DOHH2 (cell line): ENCODE data around the gene DPP6.

Experiments used
- H3F3A ChIP-seq: fragments of 200-600 bp; sonication (generic), shearing (Covaris generic); 2 replicates; pipeline ENCODE4 v1.6.0; 2016; ENCODE audit warnings: antibody characterized with exemption, mild to moderate bottlenecking; ENCODE audit not compliant: control insufficient read depth, insufficient read depth
- H3K27ac ChIP-seq: fragments of 200-600 bp; sonication (generic); 2 replicates; pipeline ENCODE4 v1.5.1; 2014; ENCODE audit warnings: low read depth, mild to moderate bottlenecking, low read length, moderate library complexity
- H3K27me3 ChIP-seq: fragments of 200-600 bp; sonication (generic); 2 replicates; pipeline ENCODE4 v1.6.1; 2014; ENCODE audit warnings: mild to moderate bottlenecking, low read length, mixed read lengths; ENCODE audit not compliant: control insufficient read depth
- H3K36me3 ChIP-seq: fragments of 200-600 bp; sonication (generic); 2 replicates; pipeline ENCODE4 v1.6.1; 2014; ENCODE audit warnings: mild to moderate bottlenecking, low read length, moderate library complexity, mixed read lengths; ENCODE audit not compliant: control insufficient read depth
- H3K4me1 ChIP-seq: fragments of 200-600 bp; sonication (generic); 2 replicates; pipeline ENCODE4 v1.6.1; 2014; ENCODE audit warnings: mild to moderate bottlenecking, low read length, mixed read lengths; ENCODE audit not compliant: control insufficient read depth
- H3K4me2 ChIP-seq: fragments of 200-600 bp; sonication (generic); 2 replicates; pipeline ENCODE4 v1.6.0; 2014; ENCODE audit warnings: mild to moderate bottlenecking, low read length, moderate library complexity
- H3K4me3 ChIP-seq: fragments of 200-600 bp; sonication (generic); 2 replicates; pipeline ENCODE4 v1.5.1; 2014; ENCODE audit warnings: mild to moderate bottlenecking, low read length, mixed read lengths
- H3K79me2 ChIP-seq: fragments of 200-600 bp; sonication (generic); 2 replicates; pipeline ENCODE4 v1.6.1; 2014; ENCODE audit warnings: mild to moderate bottlenecking, low read length, mixed read lengths; ENCODE audit not compliant: control insufficient read depth
- H3K9me2 ChIP-seq: fragments of 200-600 bp; sonication (generic); replicated peaks from 2 replicates; pipeline ENCODE4 v1.6.1; 2014; ENCODE audit warnings: mild to moderate bottlenecking, low read length, mixed read lengths; ENCODE audit not compliant: control insufficient read depth
- H3K9me3 ChIP-seq: fragments of 200-600 bp; sonication (generic); 2 replicates; pipeline ENCODE4 v1.6.1; 2014; ENCODE audit warnings: antibody characterized with exemption, low read length, mixed read lengths; ENCODE audit not compliant: control insufficient read depth, insufficient read depth
- H4K20me1 ChIP-seq: fragments of 200-600 bp; sonication (generic); 2 replicates; pipeline ENCODE4 v1.6.0; 2014; ENCODE audit warnings: low read depth, mild to moderate bottlenecking, antibody characterized with exemption, low read length, moderate library complexity; ENCODE audit not compliant: control insufficient read depth, insufficient read depth
- CTCF ChIP-seq: fragments of 200-600 bp; sonication (generic); IDR thresholded peaks from one replicate; pipeline ENCODE4 v1.5.1; 2014; ENCODE audit warnings: antibody characterized with exemption, mild to moderate bottlenecking, low read depth, low read length; ENCODE audit not compliant: poor library complexity, severe bottlenecking
- EZH2phosphoT487 ChIP-seq: fragments of 200-600 bp; sonication (generic); IDR thresholded peaks from 2 replicates; pipeline ENCODE4 v1.6.1; 2017; ENCODE audit warnings: borderline replicate concordance, mild to moderate bottlenecking, antibody characterized with exemption, low read length, moderate library complexity, mixed read lengths

The DPP6 gene

GRCh38 chr7:154183946-154184345, 131.7 kb downstream of the DPP6 start:
- no peaks in the 10 kb centered on the region; the same call in 1 of the 2 replicates for H3K9me2 ChIP-seq
- no peak overlapping the region for H3K4me2 ChIP-seq
- no peaks in the 10 kb centered on the region for H3K27me3 ChIP-seq
- H3K4me1 ChIP-seq, result no peaks in the 10 kb centered on the region
- TF ChIP-seq EZH2phosphoT487 (no peak), CTCF (no peak)
- H3K79me2 ChIP-seq, result no peaks in the 10 kb centered on the region
- H3K9me3 ChIP-seq, result no peaks in the 10 kb centered on the region
- no peaks in the 10 kb centered on the region for H3F3A ChIP-seq
- H3K36me3 ChIP-seq, result no peaks in the 10 kb centered on the region
- H3K4me3 ChIP-seq, result no peak overlapping the region
- no peak overlapping the region for H3K27ac ChIP-seq
- no peaks in the 10 kb centered on the region for H4K20me1 ChIP-seq

GRCh38 chr7:154186811-154187210, 134.6 kb downstream of the DPP6 start:
- Histone ChIP-seq H3K4me3 (no peak overlapping the region), H4K20me1 (no peaks in the 10 kb centered on the region), H3K27me3 (no peaks in the 10 kb centered on the region), H3K79me2 (no peaks in the 10 kb centered on the region), H3K36me3 (no peaks in the 10 kb centered on the region), H3K27ac (no peak overlapping the region), H3F3A (no peaks in the 10 kb centered on the region), H3K9me3 (no peaks in the 10 kb centered on the region), H3K9me2 (no peaks in the 10 kb centered on the region; the same call in 1 of the 2 replicates), H3K4me1 (no peaks in the 10 kb centered on the region), H3K4me2 (no peak overlapping the region)
- TF ChIP-seq CTCF (no peak), EZH2phosphoT487 (no peak)

GRCh38 chr7:154188330-154188729, 136.1 kb downstream of the DPP6 start:
- Histone ChIP-seq H3F3A (no peaks in the 10 kb centered on the region), H3K79me2 (no peaks in the 10 kb centered on the region), H3K4me2 (no peak overlapping the region), H3K27ac (no peak overlapping the region), H3K27me3 (no peaks in the 10 kb centered on the region), H3K4me1 (no peaks in the 10 kb centered on the region), H3K9me3 (no peaks in the 10 kb centered on the region), H3K9me2 (no peaks in the 10 kb centered on the region; the same call in 1 of the 2 replicates), H3K36me3 (no peaks in the 10 kb centered on the region), H3K4me3 (no peak overlapping the region), H4K20me1 (no peaks in the 10 kb centered on the region)
- no peak for TF ChIP-seq EZH2phosphoT487
- TF ChIP-seq CTCF, result no peak
